GM12878 (cell line): ENCODE results near the gene RAB24. TPM values are rescaled to one million over a fixed set of nuclear protein-coding genes. Genes with fewer than 3 reads are reported as not detected.

ENCODE experiments used
- ATAC-seq: fragments of 200-7000 bp; cut with Tn5 transposase; 3 replicates; pipeline ENCODE4 v1.9.1; 2020; ENCODE audit warnings: mild to moderate bottlenecking, moderate library complexity
- BruUV-seq: library from RNA; stranded (reverse); fragments of 400-500 nt; replicated peaks from 2 replicates; lab custom pipeline; 2021; lab: Mats Ljungman, UMichigan
- CTCF ChIA-PET: fragments of 300-600 bp; sonication (Branson Sonifier 250); formaldehyde crosslinking; extraction: SDS; loops from one replicate; lab custom pipeline; 2021; ENCODE audit warnings: inconsistent platforms; lab: Yijun Ruan, JAX
- POLR2A ChIA-PET: fragments of 350-600 bp; formaldehyde crosslinking; extraction: SDS; loops from one replicate; lab custom pipeline; 2021; ENCODE audit warnings: inconsistent platforms; lab: Charles Lee
- RAD21 ChIA-PET: fragments of 300-600 bp; sonication (Branson Sonifier 250); formaldehyde crosslinking; loops from one replicate; lab custom pipeline; 2023; ENCODE audit warnings: antibody characterized with exemption; ENCODE audit not compliant: unreplicated experiment; lab: Charles Lee
- SMC1A ChIA-PET: fragments of 300-600 bp; sonication (Branson Sonifier 250); formaldehyde crosslinking; loops from one replicate; lab custom pipeline; 2023; ENCODE audit not compliant: unreplicated experiment, uncharacterized antibody; lab: Charles Lee
- DNase-seq: peaks from one replicate; pipeline ENCODE4 v3.0.0-alpha.2; 2011; ENCODE audit warnings: low read depth, low spot score
- FAIRE-seq: peaks from 3 replicates; lab custom pipeline; 2011; peaks lifted over from hg19 to GRCh38; lab: Jason Lieb, UNC
- H2AFZ ChIP-seq: 2 replicates; pipeline ENCODE4 v1.6.0; 2011; ENCODE audit warnings: low read depth, low read length, control low read depth; ENCODE audit not compliant: control insufficient read depth
- H3K27ac ChIP-seq: 2 replicates; pipeline ENCODE4 v1.5.1; 2011; ENCODE audit warnings: control low read depth; ENCODE audit not compliant: control insufficient read depth, insufficient read depth
- H3K27me3 ChIP-seq, 2 experiments: replicated peaks in 1 of 2; 2 replicates each; pipeline versions ENCODE4 v1.6.0 to v1.6.1; 2011; ENCODE audit warnings: low read length in 1 of 2; ENCODE audit not compliant: control insufficient read depth in 2 of 2, insufficient read depth in 2 of 2
- H3K36me3 ChIP-seq, 2 experiments: 2 replicates each; pipeline ENCODE4 v1.5.1; 2011; ENCODE audit warnings: low read length in 1 of 2; ENCODE audit not compliant: control insufficient read depth in 2 of 2, insufficient read depth in 2 of 2
- H3K4me1 ChIP-seq: 2 replicates; pipeline ENCODE4 v1.6.1; 2011; ENCODE audit warnings: mild to moderate bottlenecking, low read length, moderate library complexity, mixed read lengths; ENCODE audit not compliant: control insufficient read depth, insufficient read depth
- H3K4me2 ChIP-seq: 2 replicates; pipeline ENCODE4 v1.6.0; 2011; ENCODE audit warnings: control low read depth; ENCODE audit not compliant: control insufficient read depth, insufficient read depth
- H3K4me3 ChIP-seq: fragments of 200-600 bp; sonication (generic); 2 replicates; pipeline ENCODE4 v1.5.1; 2016
- H3K79me2 ChIP-seq: 2 replicates; pipeline ENCODE4 v1.6.0; 2011; ENCODE audit warnings: low read length; ENCODE audit not compliant: control insufficient read depth, insufficient read depth
- H3K9ac ChIP-seq: 2 replicates; pipeline ENCODE4 v1.8.0; 2011; ENCODE audit warnings: low read length, control low read depth, mixed read lengths; ENCODE audit not compliant: control insufficient read depth, insufficient read depth
- H3K9me3 ChIP-seq: replicated peaks from 3 replicates; pipeline ENCODE4 v1.5.1; 2011; ENCODE audit warnings: mild to moderate bottlenecking, low read length; ENCODE audit not compliant: control insufficient read depth, insufficient read depth
- H4K20me1 ChIP-seq: 2 replicates; pipeline ENCODE4 v1.6.0; 2011; ENCODE audit not compliant: control insufficient read depth, insufficient read depth
- NRF1 ChIP-seq: conservative IDR thresholded peaks from 2 replicates; pipeline ENCODE4 v1.6.1; 2011; ENCODE audit warnings: mild to moderate bottlenecking, low read depth, low read length, improper control_type of control experiment
- SUPT20H ChIP-seq: IDR thresholded peaks from 2 replicates; pipeline ENCODE4 v1.6.1; 2011; ENCODE audit warnings: low read depth, mild to moderate bottlenecking, low read length, moderate library complexity, borderline replicate concordance; ENCODE audit not compliant: control insufficient read depth
- WRNIP1 ChIP-seq: IDR thresholded peaks from 2 replicates; pipeline ENCODE4 v1.6.1; 2011; ENCODE audit warnings: low read depth, low read length, improper control_type of control experiment, borderline replicate concordance
- WGBS: methylation state at CpG from one replicate; pipeline ENCODE4 v1.1.6; 2016; ENCODE audit warnings: low lambda C conversion rate; ENCODE audit not compliant: insufficient replicate concordance, insufficient coverage; ENCODE audit errors: missing lambda C conversion rate; 5-methylcytosine and 5-hydroxymethylcytosine counted together
- in situ Hi-C: fragments of 300-500 bp; cut with MboI; formaldehyde crosslinking; loops from 9 replicates; pipeline ENCODE4 v1.14.3; 2018; ENCODE audit warnings: mixed read lengths
- intact Hi-C: fragments of 100-400 bp; cut with micrococcal nuclease; formaldehyde crosslinking; loops from one replicate; pipeline ENCODE4 v1.14.2; 2022; ENCODE audit not compliant: unreplicated experiment
- polyA plus RNA-seq, 11 experiments: library from polyadenylated mRNA; depleted of rRNA in 4 of 11; unstranded in 6 of 11; stranded (reverse) in 5 of 11; fragments of >200 nt; fragmentation: Nextera tagmentation in 4 of 11; fragmentation: Illumina TruSeq in 1 of 11; extraction: Ambion mirVana in 4 of 11; extraction: Trizol in 1 of 11; gene quantifications; 1 replicate in 1 of 11; 2 replicates in 10 of 11; pipeline versions ENCODE4 v1.2.1 to v1.2.3, GENCODE V29; 2011 to 2016; ENCODE audit warnings: inconsistent platforms in 2 of 11, missing spikeins in 2 of 11, low read depth in 1 of 11
- total RNA-seq, 4 experiments: library from RNA; depleted of rRNA in 3 of 4; stranded (reverse); fragments of >200 nt in 3 of 4; fragmentation: Illumina TruSeq in 1 of 4; extraction: Trizol in 1 of 4; gene quantifications; 2 replicates each; pipeline versions ENCODE4 v1.2.1 to v1.2.3, GENCODE V29; 2013 to 2021
- TF ChIP-seq, protein P1 (sequence below): fragments of 450-650 bp; IDR thresholded peaks from 2 replicates; pipeline ENCODE4 v1.6.1; 2014; ENCODE audit warnings: mild to moderate bottlenecking

Gene RAB24
- total and polyA plus RNA-seq, 10 of the 15 experiments (the other 5 are each of a cell fraction or from before 2014, with no cell fraction given), result 8.0 to 44.4 (median 24.4) TPM

DNA sequence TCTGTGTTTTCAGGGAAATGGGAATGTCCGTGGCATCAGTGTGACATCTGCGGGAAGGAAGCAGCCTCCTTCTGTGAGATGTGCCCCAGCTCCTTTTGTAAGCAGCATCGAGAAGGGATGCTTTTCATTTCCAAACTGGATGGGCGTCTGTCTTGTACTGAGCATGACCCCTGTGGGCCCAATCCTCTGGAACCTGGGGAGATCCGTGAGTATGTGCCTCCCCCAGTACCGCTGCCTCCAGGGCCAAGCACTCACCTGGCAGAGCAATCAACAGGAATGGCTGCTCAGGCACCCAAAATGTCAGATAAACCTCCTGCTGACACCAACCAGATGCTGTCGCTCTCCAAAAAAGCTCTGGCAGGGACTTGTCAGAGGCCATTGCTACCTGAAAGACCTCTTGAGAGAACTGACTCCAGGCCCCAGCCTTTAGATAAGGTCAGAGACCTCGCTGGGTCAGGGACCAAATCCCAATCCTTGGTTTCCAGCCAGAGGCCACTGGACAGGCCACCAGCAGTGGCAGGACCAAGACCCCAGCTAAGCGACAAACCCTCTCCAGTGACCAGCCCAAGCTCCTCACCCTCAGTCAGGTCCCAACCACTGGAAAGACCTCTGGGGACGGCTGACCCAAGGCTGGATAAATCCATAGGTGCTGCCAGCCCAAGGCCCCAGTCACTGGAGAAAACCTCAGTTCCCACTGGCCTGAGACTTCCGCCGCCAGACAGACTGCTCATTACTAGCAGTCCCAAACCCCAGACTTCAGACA, 9.5 kb downstream of the RAB24 start (continued):
- TF ChIP-seq WRNIP1 (no peak), NRF1 (no peak)

DNA sequence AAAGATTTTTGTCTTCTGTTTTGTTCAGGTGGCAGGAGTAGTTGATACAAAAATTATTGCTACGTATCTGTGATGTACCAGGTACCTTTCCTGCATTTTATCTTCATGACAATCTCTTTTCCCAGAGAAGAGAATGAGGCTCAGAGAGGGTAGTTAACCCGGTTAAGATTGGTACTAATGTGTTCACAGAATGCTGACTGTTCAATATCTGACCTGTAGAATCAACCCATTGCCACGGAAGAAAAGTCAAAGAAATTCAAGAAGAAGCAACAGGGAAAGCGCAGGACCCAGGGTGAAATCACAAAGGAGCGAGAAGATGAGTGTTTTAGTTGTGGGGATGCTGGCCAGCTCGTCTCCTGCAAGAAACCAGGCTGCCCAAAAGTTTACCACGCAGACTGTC, 11.8 kb downstream of the RAB24 start:
- Histone ChIP-seq H3K9me3 (no peaks in the 10 kb centered on the region), H3K27ac (no peak overlapping the region), H3K4me3 (no peak overlapping the region), H4K20me1 (no peaks in the 10 kb centered on the region), H3K9ac (no peak overlapping the region), H3K36me3 (peaks cover 25 to 46% of the 10 kb centered on the region in 2 experiments), H3K27me3 (no peaks in the 10 kb centered on the region), H2AFZ (no peak overlapping the region), H3K4me2 (no peak overlapping the region), H3K79me2 (no peaks in the 10 kb centered on the region), H3K4me1 (peaks cover 26% of the 10 kb centered on the region)
- no peak for ATAC-seq
- no peak for DNase-seq
- no TSS peak for BruUV-seq
- CTCF ChIA-PET, result interaction anchor here (1.3 to 1.6 kb wide), 2 partner anchors 18 to 77 kb away, joined by 3 to 5 read pairs; no protein-coding TSS in a partner anchor
- 98% methylated on average over 7 of the region's 7 CpGs for WGBS
- RAD21 ChIA-PET, result no interaction called here
- POLR2A ChIA-PET, result no interaction called here
- FAIRE-seq, result no peak
- intact Hi-C loops (no loop called here), in situ Hi-C loops (no loop called here)
- no peak for TF ChIP-seq SUPT20H
- TF ChIP-seq, protein P1, sequence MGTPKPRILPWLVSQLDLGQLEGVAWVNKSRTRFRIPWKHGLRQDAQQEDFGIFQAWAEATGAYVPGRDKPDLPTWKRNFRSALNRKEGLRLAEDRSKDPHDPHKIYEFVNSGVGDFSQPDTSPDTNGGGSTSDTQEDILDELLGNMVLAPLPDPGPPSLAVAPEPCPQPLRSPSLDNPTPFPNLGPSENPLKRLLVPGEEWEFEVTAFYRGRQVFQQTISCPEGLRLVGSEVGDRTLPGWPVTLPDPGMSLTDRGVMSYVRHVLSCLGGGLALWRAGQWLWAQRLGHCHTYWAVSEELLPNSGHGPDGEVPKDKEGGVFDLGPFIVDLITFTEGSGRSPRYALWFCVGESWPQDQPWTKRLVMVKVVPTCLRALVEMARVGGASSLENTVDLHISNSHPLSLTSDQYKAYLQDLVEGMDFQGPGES, result no peak
- SMC1A ChIA-PET, result no interaction called here
